ENCODE results near the gene C1orf21. TPM values are rescaled to one million over a fixed set of nuclear protein-coding genes. Genes with fewer than 3 reads are reported as not detected.

Gene C1orf21
- total and polyA plus RNA-seq, 2 donors (not counting 1 experiment from before 2014, with no cell fraction given) = under 0.01 to 0.32 TPM

DNA sequence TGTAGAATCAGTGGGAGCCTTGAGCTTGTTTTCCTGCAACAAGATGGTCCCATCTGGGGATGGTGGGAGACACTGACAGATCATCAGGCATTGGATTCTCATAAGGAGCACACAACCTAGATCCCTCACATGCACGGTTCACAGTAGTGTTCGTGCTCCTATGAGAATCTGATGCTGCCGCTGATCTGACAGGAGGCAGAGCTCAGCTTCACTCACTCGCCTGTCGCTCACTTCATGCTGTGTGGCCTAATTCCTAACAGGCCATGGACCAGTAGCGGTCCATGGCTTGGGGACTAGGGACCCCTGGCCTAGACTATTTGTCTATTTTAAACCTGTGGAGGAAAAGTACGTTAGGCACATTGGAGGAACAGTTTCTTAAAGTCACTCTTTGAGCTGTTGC lies 227.8 kb downstream of the C1orf21 start:
- H3K4me3 Mint-ChIP-seq = no peak overlapping the region
- no peak overlapping the region for H3K27ac Mint-ChIP-seq
- POLR2A ChIA-PET = no interaction called here
- Histone ChIP-seq H3K79me2 (ENCODE audit: control insufficient read depth, insufficient read depth, low read length) (no peaks in the 10 kb centered on the region), H3K36me3 (replicated peaks in 1 of 2; ENCODE audit: control extremely low read depth in 1 of 2, control insufficient read depth in 1 of 2, extremely low read depth in 1 of 2, insufficient read depth in 2 of 2, low read length in 1 of 2) (no peaks in the 10 kb centered on the region), H3K27me3 (replicated peaks in 1 of 4; ENCODE audit: control extremely low read depth in 1 of 4, control insufficient read depth in 3 of 4, insufficient read depth in 4 of 4, low read length in 3 of 4) (no peaks in the 10 kb centered on the region), H3K27ac (ENCODE audit: low read length in 2 of 2) (no peak overlapping the region), H3K4me2 (replicated peaks; ENCODE audit: low read depth, low read length, poor library complexity, severe bottlenecking) (no peak overlapping the region), H3K9ac (ENCODE audit: low read length) (no peak overlapping the region), H2AFZ (ENCODE audit: insufficient read depth, low read depth, low read length, poor library complexity, severe bottlenecking) (no peak overlapping the region), H3K4me1 (ENCODE audit: control insufficient read depth in 2 of 2, insufficient read depth in 2 of 2, low read length in 2 of 2) (no peaks in the 10 kb centered on the region), H3K4me3 (ENCODE audit: control extremely low read depth in 1 of 5, extremely low read depth in 1 of 5, insufficient read depth in 1 of 5, low read depth in 2 of 5, low read length in 4 of 5) (no peak overlapping the region), H3K9me3 (ENCODE audit: control extremely low read depth in 1 of 3, control insufficient read depth in 2 of 3, insufficient read depth in 1 of 3, low read length in 2 of 3) (no peaks in the 10 kb centered on the region), H4K20me1 (ENCODE audit: control insufficient read depth, insufficient read depth, low read length, poor library complexity, severe bottlenecking) (no peaks in the 10 kb centered on the region)
- H3K9me3 Mint-ChIP-seq (ENCODE audit: insufficient read depth) = no peaks in the 10 kb centered on the region
- ATAC-seq (ENCODE audit: low read depth) = no peak
- intact Hi-C loops (cut with micrococcal nuclease) = no loop called here
- no peaks in the 10 kb centered on the region for H3K4me1 Mint-ChIP-seq
- DNase-seq = no peak
- WGBS (ENCODE audit: insufficient coverage) = 98% methylated on average over 6 of the region's 7 CpGs
- CTCF ChIA-PET = no interaction called here
- H3K27me3 Mint-ChIP-seq = no peaks in the 10 kb centered on the region
- TF ChIP-seq, protein P1, sequence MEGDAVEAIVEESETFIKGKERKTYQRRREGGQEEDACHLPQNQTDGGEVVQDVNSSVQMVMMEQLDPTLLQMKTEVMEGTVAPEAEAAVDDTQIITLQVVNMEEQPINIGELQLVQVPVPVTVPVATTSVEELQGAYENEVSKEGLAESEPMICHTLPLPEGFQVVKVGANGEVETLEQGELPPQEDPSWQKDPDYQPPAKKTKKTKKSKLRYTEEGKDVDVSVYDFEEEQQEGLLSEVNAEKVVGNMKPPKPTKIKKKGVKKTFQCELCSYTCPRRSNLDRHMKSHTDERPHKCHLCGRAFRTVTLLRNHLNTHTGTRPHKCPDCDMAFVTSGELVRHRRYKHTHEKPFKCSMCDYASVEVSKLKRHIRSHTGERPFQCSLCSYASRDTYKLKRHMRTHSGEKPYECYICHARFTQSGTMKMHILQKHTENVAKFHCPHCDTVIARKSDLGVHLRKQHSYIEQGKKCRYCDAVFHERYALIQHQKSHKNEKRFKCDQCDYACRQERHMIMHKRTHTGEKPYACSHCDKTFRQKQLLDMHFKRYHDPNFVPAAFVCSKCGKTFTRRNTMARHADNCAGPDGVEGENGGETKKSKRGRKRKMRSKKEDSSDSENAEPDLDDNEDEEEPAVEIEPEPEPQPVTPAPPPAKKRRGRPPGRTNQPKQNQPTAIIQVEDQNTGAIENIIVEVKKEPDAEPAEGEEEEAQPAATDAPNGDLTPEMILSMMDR (IDR thresholded peaks at IDR 0.05) = no peak
- TF ChIP-seq EZH2 (IDR thresholded peaks at IDR 0.05; ENCODE audit: borderline replicate concordance, insufficient read depth, low read depth, low read length, poor library complexity, severe bottlenecking) = no peak

DNA sequence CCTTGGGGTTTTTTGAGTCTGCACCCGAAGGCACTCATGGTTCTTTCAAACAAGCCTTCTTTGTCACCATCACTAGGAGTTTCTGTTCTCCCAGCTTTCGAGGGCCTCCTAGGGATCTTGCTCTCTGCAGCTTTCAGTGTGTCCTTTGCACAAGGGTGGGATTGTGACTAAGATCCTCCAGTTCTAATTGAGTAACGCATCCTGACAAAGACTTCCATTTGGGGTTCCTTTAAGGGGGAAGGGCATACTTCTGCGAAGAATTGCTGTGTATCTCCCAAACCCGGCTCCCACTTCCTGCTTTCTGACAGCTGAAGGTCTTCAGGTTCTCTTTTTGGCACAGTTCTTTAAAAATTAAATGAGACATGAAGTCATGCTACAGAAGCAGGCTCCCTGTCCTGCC lies 228.5 kb downstream of the C1orf21 start:
- no peak overlapping the region for H3K4me3 ChIP-seq (ENCODE audit: control extremely low read depth in 1 of 5, extremely low read depth in 1 of 5, insufficient read depth in 1 of 5, low read depth in 2 of 5, low read length in 4 of 5)
- H3K4me3 Mint-ChIP-seq = no peak overlapping the region
- H3K27me3 Mint-ChIP-seq = no peaks in the 10 kb centered on the region
- H3K9ac ChIP-seq (ENCODE audit: low read length) = no peak overlapping the region
- no peaks in the 10 kb centered on the region for H3K27me3 ChIP-seq (replicated peaks in 1 of 4; ENCODE audit: control extremely low read depth in 1 of 4, control insufficient read depth in 3 of 4, insufficient read depth in 4 of 4, low read length in 3 of 4)
- no peaks in the 10 kb centered on the region for H3K4me1 ChIP-seq (ENCODE audit: control insufficient read depth in 2 of 2, insufficient read depth in 2 of 2, low read length in 2 of 2)
- no peaks in the 10 kb centered on the region for H3K79me2 ChIP-seq (ENCODE audit: control insufficient read depth, insufficient read depth, low read length)
- no peak overlapping the region for H3K27ac Mint-ChIP-seq
- H2AFZ ChIP-seq (ENCODE audit: insufficient read depth, low read depth, low read length, poor library complexity, severe bottlenecking) = no peak overlapping the region
- intact Hi-C loops (cut with micrococcal nuclease) = no loop called here
- no peak overlapping the region for H3K27ac ChIP-seq (ENCODE audit: low read length in 2 of 2)
- no peaks in the 10 kb centered on the region for H3K36me3 ChIP-seq (replicated peaks in 1 of 2; ENCODE audit: control extremely low read depth in 1 of 2, control insufficient read depth in 1 of 2, extremely low read depth in 1 of 2, insufficient read depth in 2 of 2, low read length in 1 of 2)
- no peaks in the 10 kb centered on the region for H4K20me1 ChIP-seq (ENCODE audit: control insufficient read depth, insufficient read depth, low read length, poor library complexity, severe bottlenecking)
- CTCF ChIA-PET = no interaction called here
- 59% methylated on average over 2 of the region's 5 CpGs for WGBS (ENCODE audit: insufficient coverage)
- TF ChIP-seq, protein P1 (IDR thresholded peaks at IDR 0.05) = no peak
- TF ChIP-seq EZH2 (IDR thresholded peaks at IDR 0.05; ENCODE audit: borderline replicate concordance, insufficient read depth, low read depth, low read length, poor library complexity, severe bottlenecking) = no peak
- no peaks in the 10 kb centered on the region for H3K9me3 ChIP-seq (ENCODE audit: control extremely low read depth in 1 of 3, control insufficient read depth in 2 of 3, insufficient read depth in 1 of 3, low read length in 2 of 3)
- POLR2A ChIA-PET = no interaction called here
- ATAC-seq (ENCODE audit: low read depth) (no peak), DNase-seq (no peak)
- no peak overlapping the region for H3K4me2 ChIP-seq (replicated peaks; ENCODE audit: low read depth, low read length, poor library complexity, severe bottlenecking)
- no peaks in the 10 kb centered on the region for H3K4me1 Mint-ChIP-seq
- no peaks in the 10 kb centered on the region for H3K9me3 Mint-ChIP-seq (ENCODE audit: insufficient read depth)
